ENCODE measurements around the gene ZNF793.
A peak's percentile ranks its signal among the peaks of the same experiment; 100 is the strongest.

ZNF793 gene

DNA sequence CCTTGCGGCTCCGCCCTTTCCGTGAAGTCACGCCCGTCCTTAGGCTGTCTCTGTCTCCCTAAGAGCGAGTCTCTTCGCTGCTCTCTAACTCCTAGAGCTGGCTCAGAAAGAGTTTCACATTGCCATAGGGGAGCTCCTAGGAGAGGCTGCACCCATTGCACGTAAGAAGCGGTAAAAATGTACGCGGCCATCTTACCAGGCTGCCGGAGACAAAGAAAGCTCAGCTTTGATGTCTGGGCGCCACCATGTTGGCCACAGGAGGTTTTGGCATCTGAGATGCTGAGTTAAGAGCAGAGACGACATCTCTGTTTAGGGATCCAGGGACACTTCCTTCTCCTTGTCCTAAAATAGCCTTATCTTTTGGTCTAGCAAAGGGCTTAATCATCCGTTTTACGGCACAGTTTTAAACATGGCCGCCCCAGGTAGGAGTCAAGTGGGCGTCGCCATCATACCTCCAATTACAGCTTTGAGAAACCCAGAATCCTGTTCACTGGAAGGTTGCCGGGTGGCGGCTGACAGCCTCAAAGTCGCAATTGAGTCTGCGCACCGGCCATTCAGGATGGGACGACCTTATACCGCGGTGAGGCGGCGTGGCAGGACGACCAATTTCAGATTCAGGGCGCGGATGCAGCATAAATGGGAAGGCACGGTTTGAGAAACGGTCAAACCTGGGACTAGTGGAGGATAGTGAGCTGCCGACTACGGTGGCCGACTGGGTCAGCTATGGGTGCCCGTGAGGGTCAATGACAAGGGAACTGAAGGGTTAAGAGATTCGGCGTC, at the start of gene ZNF793:
ZNF793 (plus strand) TSS at position 553 of the 780 bp plus-strand sequence. CDS start 16,501 bp downstream, outside the sequence.
- DNase-seq: peak; percentile 95

GRCh38 chr19:37466277-37466797, 40.4 kb upstream of the ZNF793 start:
- no peak for DNase-seq

DNA sequence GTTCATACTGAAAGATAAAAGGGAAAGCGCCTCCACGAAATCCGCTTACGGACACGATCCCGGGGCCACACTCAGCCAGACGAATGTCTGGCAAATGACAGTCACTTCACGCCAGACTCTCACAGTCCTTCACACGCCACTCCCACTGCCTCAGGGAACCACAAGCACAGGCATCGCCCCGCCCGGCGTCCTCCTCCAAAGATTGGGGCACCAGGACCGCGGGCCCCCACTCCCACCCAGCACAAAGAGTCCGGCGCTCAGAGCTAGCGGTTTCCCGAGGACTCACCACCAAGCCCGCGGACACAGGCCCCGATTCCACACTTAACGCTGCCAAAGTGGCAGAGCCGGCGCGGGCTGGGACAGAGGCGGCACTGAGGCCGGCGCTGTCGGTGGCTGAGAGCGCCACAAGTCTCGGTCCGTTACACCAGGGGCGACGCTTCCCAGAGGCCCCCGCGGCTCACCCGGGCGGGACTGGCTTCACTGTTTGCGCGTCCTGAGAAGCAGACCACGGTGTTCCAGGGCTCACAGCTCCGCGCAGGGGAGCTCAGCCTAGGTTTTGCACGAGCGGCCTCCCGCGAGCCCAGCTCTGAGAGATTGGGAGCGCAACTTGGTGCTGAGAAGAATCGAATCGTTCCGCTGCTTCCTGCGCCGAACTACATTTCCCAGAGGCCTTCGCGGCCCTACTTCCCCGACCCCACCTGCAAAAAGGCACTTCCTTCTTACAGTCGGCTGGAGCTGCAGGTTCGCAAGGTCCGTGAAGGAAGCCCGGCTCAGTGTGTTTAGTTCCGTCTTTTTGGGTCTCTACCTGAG, 39.7 kb upstream of the ZNF793 start, which contains the start of gene ZNF569:
ZNF569 (minus strand) TSS at position 647 of the 810 bp plus-strand sequence. CDS start 22,523 bp downstream, outside the sequence.
- DNase-seq: peak; percentile 98

- no peak for DNase-seq
Measured at GRCh38 chr19:37467608-37468090, 39.1 kb upstream of the ZNF793 start.

DNA sequence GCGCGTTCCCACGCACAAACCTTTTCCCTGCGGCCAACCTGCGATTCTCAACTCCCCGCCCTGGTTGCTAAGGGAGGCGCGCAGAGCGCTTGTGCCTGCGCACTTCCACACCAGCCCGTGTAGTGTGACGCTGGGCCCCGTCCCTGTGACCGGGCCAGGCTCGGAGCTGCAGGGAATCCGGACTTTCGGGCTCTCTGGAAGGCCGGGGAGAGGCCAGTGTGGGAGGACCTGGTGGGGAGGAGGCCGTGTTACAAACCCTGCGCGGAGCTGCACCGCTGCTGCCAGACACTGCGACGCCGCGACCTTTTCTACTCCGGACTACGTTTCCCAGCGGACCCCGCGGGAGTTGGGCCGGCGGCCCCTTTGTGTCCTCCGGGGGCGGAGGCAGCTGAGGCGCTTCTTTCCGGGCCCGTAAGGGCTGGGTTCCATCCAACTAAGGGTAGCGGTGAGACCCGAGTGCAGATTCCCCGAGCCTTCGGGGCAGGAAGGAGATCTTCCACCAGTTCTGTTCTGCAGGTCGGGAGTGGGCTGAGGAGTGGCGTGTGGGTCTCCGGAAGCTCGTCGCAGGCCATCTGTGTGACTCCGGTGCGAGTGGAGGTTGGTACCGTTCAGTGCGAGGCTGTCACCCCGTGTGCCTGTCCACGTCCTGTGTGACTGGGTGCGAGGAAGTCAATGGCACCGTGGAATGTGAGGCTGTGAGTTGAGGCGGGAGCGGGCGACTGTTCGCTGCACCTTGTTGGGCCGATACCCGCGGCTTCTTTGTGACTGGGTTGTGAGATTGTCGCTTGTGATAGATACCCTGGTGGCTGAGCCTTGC, 37.6 kb upstream of the ZNF793 start, which contains the start of gene ZNF570:
ZNF570 (plus strand) TSS at position 396 of the 817 bp plus-strand sequence. CDS start 999 bp downstream, outside the sequence.
- peak; percentile 97 for DNase-seq

- no peak for DNase-seq
Measured at GRCh38 chr19:37470216-37470615, 36.5 kb upstream of the ZNF793 start.

DNA sequence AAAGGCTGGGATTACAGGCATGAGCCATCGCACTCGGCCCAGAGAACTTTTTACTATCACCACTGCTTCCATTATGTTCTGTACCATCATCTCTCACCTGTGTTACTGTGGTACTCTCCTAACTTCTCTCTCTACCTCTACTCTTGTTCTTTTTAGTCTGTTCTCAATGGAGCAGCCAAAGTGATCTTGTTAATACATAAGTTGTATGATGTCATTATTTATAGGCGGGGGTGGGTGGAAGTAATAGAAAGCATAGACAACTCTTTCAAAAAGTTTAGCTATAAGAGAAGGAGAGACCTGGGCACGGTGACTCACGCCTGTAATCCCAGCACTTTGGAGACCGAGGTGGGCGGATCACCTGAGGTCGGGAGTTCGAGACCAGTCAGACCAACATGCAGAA, 34.6 kb upstream of the ZNF793 start:
- no peak for DNase-seq

DNA sequence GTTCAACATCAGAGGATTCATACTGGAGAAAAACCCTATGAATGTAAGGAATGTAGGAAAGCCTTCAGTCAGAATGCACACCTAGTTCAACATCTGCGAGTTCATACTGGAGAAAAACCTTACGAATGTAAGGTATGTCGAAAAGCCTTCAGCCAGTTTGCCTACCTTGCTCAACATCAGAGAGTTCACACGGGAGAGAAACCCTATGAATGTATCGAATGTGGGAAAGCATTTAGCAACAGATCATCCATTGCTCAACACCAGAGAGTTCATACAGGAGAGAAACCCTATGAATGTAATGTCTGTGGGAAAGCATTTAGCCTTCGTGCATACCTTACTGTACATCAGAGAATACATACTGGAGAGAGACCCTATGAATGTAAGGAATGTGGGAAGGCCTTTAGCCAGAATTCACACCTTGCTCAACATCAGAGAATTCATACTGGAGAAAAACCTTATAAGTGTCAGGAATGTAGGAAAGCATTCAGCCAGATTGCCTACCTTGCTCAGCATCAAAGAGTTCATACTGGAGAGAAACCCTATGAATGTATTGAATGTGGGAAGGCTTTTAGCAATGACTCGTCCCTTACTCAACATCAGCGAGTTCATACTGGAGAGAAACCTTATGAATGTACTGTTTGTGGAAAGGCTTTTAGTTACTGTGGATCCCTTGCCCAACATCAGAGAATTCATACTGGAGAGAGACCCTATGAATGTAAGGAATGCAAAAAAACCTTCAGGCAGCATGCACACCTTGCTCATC, 22.2 kb upstream of the ZNF793 start:
- DNase-seq: peak; percentile 37

GRCh38 chr19:37492213-37492612, 14.5 kb upstream of the ZNF793 start:
- no peak for DNase-seq

GRCh38 chr19:37505958-37506386, 767 bp upstream of the ZNF793 start:
- DNase-seq: no peak

- DNase-seq: no peak
Measured at GRCh38 chr19:37507167-37507464, 377 bp downstream of the ZNF793 start.

DNA sequence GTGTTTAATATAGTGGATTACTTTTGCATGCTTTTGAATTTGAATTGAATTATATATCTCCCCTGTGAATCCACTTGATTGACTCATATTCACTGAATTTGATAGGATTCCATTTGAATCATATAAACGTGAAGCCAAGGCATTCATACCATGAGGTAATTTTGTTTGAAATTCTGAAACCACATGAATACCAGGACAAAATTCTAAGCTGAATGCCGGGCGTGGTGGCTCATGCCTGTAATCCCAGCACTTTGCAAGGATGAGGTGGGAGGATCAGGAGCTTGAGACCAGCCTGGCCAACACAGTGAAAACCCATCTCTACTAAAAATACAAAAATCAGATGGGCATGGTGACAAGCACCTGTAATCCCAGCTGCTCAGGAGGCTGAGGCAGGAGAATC, 4.4 kb downstream of the ZNF793 start:
- DNase-seq: no peak

- no peak for DNase-seq
Measured at GRCh38 chr19:37511821-37512220, 5.1 kb downstream of the ZNF793 start.

- DNase-seq: no peak
Measured at GRCh38 chr19:37513397-37513796, 6.7 kb downstream of the ZNF793 start.

GRCh38 chr19:37519890-37520289, 13.2 kb downstream of the ZNF793 start:
- peak; percentile 56 for DNase-seq

DNA sequence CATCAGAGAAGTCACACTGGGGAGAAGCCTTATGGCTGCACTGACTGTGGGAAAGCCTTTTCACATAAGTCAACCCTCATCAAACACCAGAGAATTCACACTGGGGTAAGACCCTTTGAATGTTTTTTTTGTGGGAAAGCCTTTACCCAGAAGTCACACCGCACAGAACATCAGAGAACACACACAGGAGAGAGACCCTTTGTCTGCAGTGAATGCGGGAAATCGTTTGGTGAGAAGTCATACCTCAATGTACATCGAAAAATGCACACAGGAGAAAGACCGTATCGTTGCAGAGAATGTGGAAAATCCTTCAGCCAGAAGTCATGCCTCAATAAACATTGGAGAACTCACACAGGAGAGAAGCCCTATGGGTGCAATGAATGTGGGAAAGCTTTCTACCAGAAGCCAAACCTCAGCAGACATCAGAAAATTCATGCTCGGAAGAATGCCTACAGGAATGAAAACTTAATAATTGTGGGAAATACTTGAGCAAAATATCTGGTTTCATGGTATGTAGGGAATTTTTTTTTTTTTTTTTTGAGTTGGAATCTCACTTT, 30.7 kb downstream of the ZNF793 start:
- DNase-seq: no peak

GRCh38 chr19:37551129-37551993, 44.6 kb downstream of the ZNF793 start:
- DNase-seq: peak; percentile 92

- DNase-seq: no peak
Measured at GRCh38 chr19:37563518-37563917, 56.8 kb downstream of the ZNF793 start.

- DNase-seq: peak; percentile 25
Measured at GRCh38 chr19:37564624-37565369, 58.1 kb downstream of the ZNF793 start.

DNA sequence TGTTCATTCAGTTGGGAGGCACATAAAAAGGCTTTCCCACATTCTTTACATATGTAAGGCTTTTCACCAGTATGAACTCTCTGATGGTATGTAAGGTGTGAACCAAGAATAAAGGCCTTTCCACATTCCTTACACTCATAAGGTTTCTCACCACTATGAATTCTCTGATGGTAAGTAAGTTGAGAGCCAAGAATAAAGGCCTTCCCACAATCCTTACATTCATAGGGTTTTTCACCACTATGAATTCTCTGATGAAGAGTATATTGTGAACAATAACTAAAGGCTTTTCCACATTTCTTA, 58.6 kb downstream of the ZNF793 start:
- no peak for DNase-seq

All from DMS53 (cell line).